NCI-H1092 treated with DMSO at 0.1 percent for 48 hours (cell line): ENCODE data around the gene MYCBPAP.

Experiments used
- DNase-seq: peaks from one replicate; lab custom pipeline; 2025; lab: John Stamatoyannopoulos, UW

Gene MYCBPAP

GRCh38 chr17:50572541-50572940, 64.3 kb downstream of the MYCBPAP start:
- no peak for DNase-seq

GRCh38 chr17:50573866-50574611, 65.8 kb downstream of the MYCBPAP start:
- DNase-seq, result no peak

GRCh38 chr17:50575581-50576210, 67.5 kb downstream of the MYCBPAP start:
- no peak for DNase-seq

- no peak for DNase-seq
These were observed 68.6 kb downstream of the MYCBPAP start for GRCh38 chr17:50576864-50577263.

GRCh38 chr17:50577451-50577954, 69.3 kb downstream of the MYCBPAP start:
- no peak for DNase-seq

- DNase-seq, result no peak
These were observed 69.9 kb downstream of the MYCBPAP start for GRCh38 chr17:50578173-50578572.

- DNase-seq, result no peak
These were observed 71.2 kb downstream of the MYCBPAP start for GRCh38 chr17:50579399-50579798.

GRCh38 chr17:50580646-50581045, 72.4 kb downstream of the MYCBPAP start:
- DNase-seq, result no peak
